DOHH2 (cell line): ENCODE results near the gene COL12A1.

ENCODE experiments used
- H3F3A ChIP-seq: fragments of 200-600 bp; sonication (generic), shearing (Covaris generic); 2 replicates; pipeline ENCODE4 v1.6.0; 2016; ENCODE audit warnings: antibody characterized with exemption, mild to moderate bottlenecking; ENCODE audit not compliant: control insufficient read depth, insufficient read depth
- H3K27ac ChIP-seq: fragments of 200-600 bp; sonication (generic); 2 replicates; pipeline ENCODE4 v1.5.1; 2014; ENCODE audit warnings: low read depth, mild to moderate bottlenecking, low read length, moderate library complexity
- H3K27me3 ChIP-seq: fragments of 200-600 bp; sonication (generic); 2 replicates; pipeline ENCODE4 v1.6.1; 2014; ENCODE audit warnings: mild to moderate bottlenecking, low read length, mixed read lengths; ENCODE audit not compliant: control insufficient read depth
- H3K36me3 ChIP-seq: fragments of 200-600 bp; sonication (generic); 2 replicates; pipeline ENCODE4 v1.6.1; 2014; ENCODE audit warnings: mild to moderate bottlenecking, low read length, moderate library complexity, mixed read lengths; ENCODE audit not compliant: control insufficient read depth
- H3K4me1 ChIP-seq: fragments of 200-600 bp; sonication (generic); 2 replicates; pipeline ENCODE4 v1.6.1; 2014; ENCODE audit warnings: mild to moderate bottlenecking, low read length, mixed read lengths; ENCODE audit not compliant: control insufficient read depth
- H3K4me2 ChIP-seq: fragments of 200-600 bp; sonication (generic); 2 replicates; pipeline ENCODE4 v1.6.0; 2014; ENCODE audit warnings: mild to moderate bottlenecking, low read length, moderate library complexity
- H3K4me3 ChIP-seq: fragments of 200-600 bp; sonication (generic); 2 replicates; pipeline ENCODE4 v1.5.1; 2014; ENCODE audit warnings: mild to moderate bottlenecking, low read length, mixed read lengths
- H3K79me2 ChIP-seq: fragments of 200-600 bp; sonication (generic); 2 replicates; pipeline ENCODE4 v1.6.1; 2014; ENCODE audit warnings: mild to moderate bottlenecking, low read length, mixed read lengths; ENCODE audit not compliant: control insufficient read depth
- H3K9me2 ChIP-seq: fragments of 200-600 bp; sonication (generic); replicated peaks from 2 replicates; pipeline ENCODE4 v1.6.1; 2014; ENCODE audit warnings: mild to moderate bottlenecking, low read length, mixed read lengths; ENCODE audit not compliant: control insufficient read depth
- H3K9me3 ChIP-seq: fragments of 200-600 bp; sonication (generic); 2 replicates; pipeline ENCODE4 v1.6.1; 2014; ENCODE audit warnings: antibody characterized with exemption, low read length, mixed read lengths; ENCODE audit not compliant: control insufficient read depth, insufficient read depth
- H4K20me1 ChIP-seq: fragments of 200-600 bp; sonication (generic); 2 replicates; pipeline ENCODE4 v1.6.0; 2014; ENCODE audit warnings: low read depth, mild to moderate bottlenecking, antibody characterized with exemption, low read length, moderate library complexity; ENCODE audit not compliant: control insufficient read depth, insufficient read depth
- CTCF ChIP-seq: fragments of 200-600 bp; sonication (generic); IDR thresholded peaks from one replicate; pipeline ENCODE4 v1.5.1; 2014; ENCODE audit warnings: antibody characterized with exemption, mild to moderate bottlenecking, low read depth, low read length; ENCODE audit not compliant: poor library complexity, severe bottlenecking
- EZH2phosphoT487 ChIP-seq: fragments of 200-600 bp; sonication (generic); IDR thresholded peaks from 2 replicates; pipeline ENCODE4 v1.6.1; 2017; ENCODE audit warnings: borderline replicate concordance, mild to moderate bottlenecking, antibody characterized with exemption, low read length, moderate library complexity, mixed read lengths

COL12A1 gene

GRCh38 chr6:75220357-75220756 is 14.5 kb upstream of the COL12A1 start:
- H3K27me3 ChIP-seq = peaks cover 13% of the 10 kb centered on the region

GRCh38 chr6:75219263-75219662 is 13.4 kb upstream of the COL12A1 start:
- no peaks in the 10 kb centered on the region for H3K4me1 ChIP-seq
- peaks cover 13% of the 10 kb centered on the region for H3K27me3 ChIP-seq
- no peaks in the 10 kb centered on the region for H3K9me2 ChIP-seq
- no peaks in the 10 kb centered on the region for H3K9me3 ChIP-seq
- no peaks in the 10 kb centered on the region for H3F3A ChIP-seq
- no peak overlapping the region for H3K4me2 ChIP-seq
- no peaks in the 10 kb centered on the region for H4K20me1 ChIP-seq
- no peak overlapping the region for H3K27ac ChIP-seq
- H3K79me2 ChIP-seq = no peaks in the 10 kb centered on the region
- no peak for TF ChIP-seq EZH2phosphoT487
- no peak for TF ChIP-seq CTCF
- no peak overlapping the region for H3K4me3 ChIP-seq
- H3K36me3 ChIP-seq = no peaks in the 10 kb centered on the region

More at GRCh38 chr6:75220357-75220756, 14.5 kb upstream of the COL12A1 start:
- Histone ChIP-seq H4K20me1 (no peaks in the 10 kb centered on the region), H3K9me3 (no peaks in the 10 kb centered on the region), H3F3A (no peaks in the 10 kb centered on the region), H3K4me2 (no peak overlapping the region), H3K36me3 (no peaks in the 10 kb centered on the region), H3K4me1 (no peaks in the 10 kb centered on the region), H3K27ac (no peak overlapping the region), H3K9me2 (no peaks in the 10 kb centered on the region), H3K4me3 (no peak overlapping the region), H3K79me2 (no peaks in the 10 kb centered on the region)
- TF ChIP-seq EZH2phosphoT487 = no peak
- no peak for TF ChIP-seq CTCF

GRCh38 chr6:75217193-75217592 is 11.3 kb upstream of the COL12A1 start:
- H3K4me3 ChIP-seq = no peak overlapping the region
- no peaks in the 10 kb centered on the region for H3F3A ChIP-seq
- TF ChIP-seq CTCF = no peak
- no peak for TF ChIP-seq EZH2phosphoT487
- no peaks in the 10 kb centered on the region for H4K20me1 ChIP-seq
- H3K79me2 ChIP-seq = no peaks in the 10 kb centered on the region
- H3K27ac ChIP-seq = no peak overlapping the region
- H3K4me1 ChIP-seq = no peaks in the 10 kb centered on the region
- no peak overlapping the region for H3K4me2 ChIP-seq
- H3K9me3 ChIP-seq = no peaks in the 10 kb centered on the region
- H3K36me3 ChIP-seq = no peaks in the 10 kb centered on the region
- H3K27me3 ChIP-seq = peaks cover 13% of the 10 kb centered on the region
- no peaks in the 10 kb centered on the region for H3K9me2 ChIP-seq

GRCh38 chr6:75215291-75215690 is 9.4 kb upstream of the COL12A1 start:
- H3K79me2 ChIP-seq = no peaks in the 10 kb centered on the region
- H3F3A ChIP-seq = no peaks in the 10 kb centered on the region
- no peaks in the 10 kb centered on the region for H3K9me2 ChIP-seq
- H3K4me3 ChIP-seq = no peak overlapping the region
- H3K4me1 ChIP-seq = no peaks in the 10 kb centered on the region
- H3K4me2 ChIP-seq = no peak overlapping the region
- no peak overlapping the region for H3K27ac ChIP-seq
- no peaks in the 10 kb centered on the region for H3K9me3 ChIP-seq
- no peaks in the 10 kb centered on the region for H3K36me3 ChIP-seq
- no peaks in the 10 kb centered on the region for H4K20me1 ChIP-seq
- TF ChIP-seq EZH2phosphoT487 = no peak
- TF ChIP-seq CTCF = no peak
- H3K27me3 ChIP-seq = peaks cover 13% of the 10 kb centered on the region
